ENCODE results near the gene LARP1B.

GRCh38 chr4:128029907-128030306 is 31.2 kb upstream of the LARP1B start:
- TF ChIP-seq, protein P1, sequence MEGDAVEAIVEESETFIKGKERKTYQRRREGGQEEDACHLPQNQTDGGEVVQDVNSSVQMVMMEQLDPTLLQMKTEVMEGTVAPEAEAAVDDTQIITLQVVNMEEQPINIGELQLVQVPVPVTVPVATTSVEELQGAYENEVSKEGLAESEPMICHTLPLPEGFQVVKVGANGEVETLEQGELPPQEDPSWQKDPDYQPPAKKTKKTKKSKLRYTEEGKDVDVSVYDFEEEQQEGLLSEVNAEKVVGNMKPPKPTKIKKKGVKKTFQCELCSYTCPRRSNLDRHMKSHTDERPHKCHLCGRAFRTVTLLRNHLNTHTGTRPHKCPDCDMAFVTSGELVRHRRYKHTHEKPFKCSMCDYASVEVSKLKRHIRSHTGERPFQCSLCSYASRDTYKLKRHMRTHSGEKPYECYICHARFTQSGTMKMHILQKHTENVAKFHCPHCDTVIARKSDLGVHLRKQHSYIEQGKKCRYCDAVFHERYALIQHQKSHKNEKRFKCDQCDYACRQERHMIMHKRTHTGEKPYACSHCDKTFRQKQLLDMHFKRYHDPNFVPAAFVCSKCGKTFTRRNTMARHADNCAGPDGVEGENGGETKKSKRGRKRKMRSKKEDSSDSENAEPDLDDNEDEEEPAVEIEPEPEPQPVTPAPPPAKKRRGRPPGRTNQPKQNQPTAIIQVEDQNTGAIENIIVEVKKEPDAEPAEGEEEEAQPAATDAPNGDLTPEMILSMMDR (IDR thresholded peaks at IDR 0.05) = no peak
- TF ChIP-seq ZFX (IDR thresholded peaks at IDR 0.05; ENCODE audit: borderline replicate concordance) = no peak

Measured in 22Rv1 (cell line).